ENCODE results near the gene MUC22.
"Not testable (repeated sequence)": the region's sequence is repeated elsewhere in the genome, so short reads cannot be mapped to it uniquely, and the experiment has no call there.

The MUC22 gene

GRCh38 chr6:31038559-31038958 is 28.3 kb downstream of the MUC22 start:
- no peak for DNase-seq (ENCODE audit: low spot score)

GRCh38 chr6:31040801-31041200 is 30.5 kb downstream of the MUC22 start:
- DNase-seq (ENCODE audit: low spot score): no peak

GRCh38 chr6:31041372-31041974 is 31.2 kb downstream of the MUC22 start:
- DNase-seq (ENCODE audit: low spot score): peak; percentile 96

- DNase-seq (ENCODE audit: low spot score): peak; percentile 65
Measured at GRCh38 chr6:31042806-31043205, 32.5 kb downstream of the MUC22 start.

GRCh38 chr6:31048099-31048498 is 37.8 kb downstream of the MUC22 start:
- peak; percentile 55 for DNase-seq (ENCODE audit: low spot score)

GRCh38 chr6:31049518-31049917 is 39.2 kb downstream of the MUC22 start:
- no peak for DNase-seq (ENCODE audit: low spot score)

- not testable (repeated sequence) for DNase-seq (ENCODE audit: low spot score)
Measured at GRCh38 chr6:31053187-31053586, 42.9 kb downstream of the MUC22 start.

- DNase-seq (ENCODE audit: low spot score): peak; percentile 31
Measured at GRCh38 chr6:31053873-31054272, 43.6 kb downstream of the MUC22 start.

GRCh38 chr6:31055441-31055840 is 45.2 kb downstream of the MUC22 start:
- DNase-seq (ENCODE audit: low spot score): peak; percentile 90

- DNase-seq (ENCODE audit: low spot score): peak; percentile 88
Measured at GRCh38 chr6:31057426-31058003, 47.2 kb downstream of the MUC22 start.

GRCh38 chr6:31058128-31058894 is 48.0 kb downstream of the MUC22 start:
- DNase-seq (ENCODE audit: low spot score): peak; percentile 98

- peak; percentile 91 for DNase-seq (ENCODE audit: low spot score)
Measured at GRCh38 chr6:31060145-31060544, 49.9 kb downstream of the MUC22 start.

- no peak for DNase-seq (ENCODE audit: low spot score)
Measured at GRCh38 chr6:31063906-31064435, 53.7 kb downstream of the MUC22 start.

- peak; percentile 57 for DNase-seq (ENCODE audit: low spot score)
Measured at GRCh38 chr6:31065556-31065955, 55.3 kb downstream of the MUC22 start.

- not testable (repeated sequence) for DNase-seq (ENCODE audit: low spot score)
Measured at GRCh38 chr6:31067028-31067427, 56.8 kb downstream of the MUC22 start.

- not testable (repeated sequence) for DNase-seq (ENCODE audit: low spot score)
Measured at GRCh38 chr6:31067891-31068668, 57.8 kb downstream of the MUC22 start.

- DNase-seq (ENCODE audit: low spot score): peak; percentile 85
Measured at GRCh38 chr6:31068669-31069340, 58.5 kb downstream of the MUC22 start.

GRCh38 chr6:31070711-31071197 is 60.5 kb downstream of the MUC22 start:
- DNase-seq (ENCODE audit: low spot score): peak; percentile 88

GRCh38 chr6:31074401-31074800 is 64.1 kb downstream of the MUC22 start:
- no peak for DNase-seq (ENCODE audit: low spot score)

- DNase-seq (ENCODE audit: low spot score): no peak
Measured at GRCh38 chr6:31075528-31075927, 65.3 kb downstream of the MUC22 start.

GRCh38 chr6:31076611-31077010 is 66.3 kb downstream of the MUC22 start:
- DNase-seq (ENCODE audit: low spot score): no peak

Measured in kidney tubule cell (primary cell).